Measurements from ENCODE around the gene ARF3. TPM values are rescaled to one million over a fixed set of nuclear protein-coding genes. Genes with fewer than 3 reads are reported as not detected.

ARF3 gene
- total RNA-seq, 1 donor from 2014 or later: 62.8 TPM

DNA sequence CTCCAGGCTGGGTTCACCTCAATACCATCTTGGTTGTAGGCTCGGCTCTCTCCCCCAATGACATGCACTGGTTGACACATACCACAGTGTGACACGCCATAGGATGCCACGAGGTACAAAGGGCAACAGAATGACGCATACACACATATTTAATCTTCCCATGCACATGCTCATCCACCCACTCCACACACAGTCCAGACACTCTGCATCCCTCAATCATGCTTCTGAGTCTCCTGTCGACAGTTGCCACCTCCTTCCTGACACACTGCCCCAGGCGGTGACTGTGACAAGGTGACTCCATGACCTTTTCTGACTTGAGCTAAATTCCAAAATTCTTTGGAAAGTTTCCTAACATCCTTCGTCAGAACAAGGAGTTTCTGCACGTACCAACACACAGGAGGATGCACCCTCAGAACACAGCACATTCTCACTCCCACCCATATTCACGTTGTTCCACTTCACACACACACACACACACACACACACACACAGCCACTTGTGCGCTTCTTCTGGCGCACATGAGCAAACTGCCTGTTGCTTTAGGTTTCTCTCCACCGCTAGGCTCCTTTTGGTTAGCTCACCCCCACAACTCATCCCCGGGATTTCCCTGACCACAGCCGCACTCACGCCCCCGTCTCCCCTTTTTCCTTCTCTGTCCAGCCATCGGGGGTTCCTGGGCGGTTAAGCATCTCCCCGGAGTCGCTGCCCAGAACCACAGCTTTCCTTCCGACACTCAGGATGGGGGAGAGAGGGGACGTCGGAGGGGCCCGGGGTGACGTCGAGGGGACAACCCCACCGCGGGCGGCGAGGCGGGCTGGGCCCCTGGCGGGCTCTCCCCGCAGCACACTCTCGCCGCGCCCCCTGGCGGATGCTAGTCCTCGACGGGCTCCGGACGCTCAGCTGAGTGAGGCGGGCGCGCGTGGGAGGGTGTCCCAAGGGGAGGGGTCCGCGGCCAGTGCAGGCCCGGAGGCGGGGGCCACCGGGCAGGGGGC lies 20.3 kb upstream of the ARF3 start:
- no peak for DNase-seq (ENCODE audit: low read depth)
- TF ChIP-seq, protein P1, sequence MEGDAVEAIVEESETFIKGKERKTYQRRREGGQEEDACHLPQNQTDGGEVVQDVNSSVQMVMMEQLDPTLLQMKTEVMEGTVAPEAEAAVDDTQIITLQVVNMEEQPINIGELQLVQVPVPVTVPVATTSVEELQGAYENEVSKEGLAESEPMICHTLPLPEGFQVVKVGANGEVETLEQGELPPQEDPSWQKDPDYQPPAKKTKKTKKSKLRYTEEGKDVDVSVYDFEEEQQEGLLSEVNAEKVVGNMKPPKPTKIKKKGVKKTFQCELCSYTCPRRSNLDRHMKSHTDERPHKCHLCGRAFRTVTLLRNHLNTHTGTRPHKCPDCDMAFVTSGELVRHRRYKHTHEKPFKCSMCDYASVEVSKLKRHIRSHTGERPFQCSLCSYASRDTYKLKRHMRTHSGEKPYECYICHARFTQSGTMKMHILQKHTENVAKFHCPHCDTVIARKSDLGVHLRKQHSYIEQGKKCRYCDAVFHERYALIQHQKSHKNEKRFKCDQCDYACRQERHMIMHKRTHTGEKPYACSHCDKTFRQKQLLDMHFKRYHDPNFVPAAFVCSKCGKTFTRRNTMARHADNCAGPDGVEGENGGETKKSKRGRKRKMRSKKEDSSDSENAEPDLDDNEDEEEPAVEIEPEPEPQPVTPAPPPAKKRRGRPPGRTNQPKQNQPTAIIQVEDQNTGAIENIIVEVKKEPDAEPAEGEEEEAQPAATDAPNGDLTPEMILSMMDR (conservative IDR thresholded peaks at IDR 0.05; ENCODE audit: low read depth, low read length): peak; percentile 68

DNA sequence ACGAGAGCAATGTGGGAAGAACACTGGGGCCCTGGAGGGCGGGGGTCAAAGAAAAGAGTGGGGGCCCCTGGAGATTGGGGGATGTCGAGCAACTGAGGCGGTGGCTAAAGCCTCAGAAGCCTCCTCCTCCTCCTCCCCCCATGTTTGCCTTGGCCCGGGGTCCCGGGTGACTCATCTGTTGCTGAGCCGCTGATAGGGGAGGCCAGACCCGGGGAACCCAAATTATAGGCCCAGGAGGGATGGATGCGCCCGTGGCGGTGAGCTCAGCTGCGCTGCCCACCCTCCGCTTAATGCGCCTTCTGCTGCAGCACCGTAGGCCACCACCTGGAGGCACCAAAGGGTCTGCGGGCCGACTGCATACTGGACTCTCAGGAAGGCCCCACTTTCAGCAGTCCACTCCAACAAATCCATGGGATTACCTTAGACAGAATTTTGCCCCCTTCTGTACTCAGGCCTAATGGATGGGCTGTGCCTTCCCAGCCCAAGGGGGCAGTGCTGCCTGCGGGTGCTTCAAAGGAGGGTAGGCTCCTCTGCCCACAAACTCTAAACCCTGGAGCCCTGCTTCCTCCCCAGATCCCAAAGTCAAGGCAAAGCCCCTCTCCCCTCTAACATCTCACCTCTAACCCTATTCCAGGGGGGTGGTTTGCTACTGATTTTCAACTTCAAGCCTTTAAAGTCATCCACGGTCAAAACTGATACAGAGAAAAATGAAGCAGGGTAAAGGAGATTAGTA lies 16.8 kb upstream of the ARF3 start:
- TF ChIP-seq, protein P1 (conservative IDR thresholded peaks at IDR 0.05; ENCODE audit: low read depth, low read length): peak; percentile 51
- H3K4me3 ChIP-seq (ENCODE audit: low read depth, low read length): no peak overlapping the region
- DNase-seq (ENCODE audit: low read depth): no peak

More for the DNA sequence above, 20.3 kb upstream of the ARF3 start:
- H3K4me3 ChIP-seq (ENCODE audit: low read depth, low read length): no peak overlapping the region

DNA sequence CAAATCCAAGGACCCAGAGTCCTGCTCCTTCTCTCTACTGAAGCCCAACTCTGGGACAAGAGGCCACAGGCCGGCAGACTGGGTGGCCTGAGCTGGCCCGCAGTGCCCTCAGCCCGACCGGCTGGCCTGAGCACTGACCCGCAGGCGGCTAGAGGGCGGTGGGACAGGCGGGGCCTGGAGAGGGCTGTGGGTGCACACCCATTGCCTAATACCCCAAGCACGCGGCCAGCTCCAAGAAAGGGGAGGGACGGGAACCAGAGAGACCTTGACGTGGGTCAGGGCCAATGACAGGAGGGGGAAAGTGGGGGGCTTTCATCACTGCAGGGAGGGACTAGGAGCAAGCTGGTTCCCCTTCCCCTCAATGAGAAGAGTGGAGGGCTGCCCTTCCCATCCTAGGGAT lies 16.2 kb upstream of the ARF3 start:
- DNase-seq (ENCODE audit: low read depth): no peak
- no peak overlapping the region for H3K4me3 ChIP-seq (ENCODE audit: low read depth, low read length)
- TF ChIP-seq, protein P1 (conservative IDR thresholded peaks at IDR 0.05; ENCODE audit: low read depth, low read length): no peak

DNA sequence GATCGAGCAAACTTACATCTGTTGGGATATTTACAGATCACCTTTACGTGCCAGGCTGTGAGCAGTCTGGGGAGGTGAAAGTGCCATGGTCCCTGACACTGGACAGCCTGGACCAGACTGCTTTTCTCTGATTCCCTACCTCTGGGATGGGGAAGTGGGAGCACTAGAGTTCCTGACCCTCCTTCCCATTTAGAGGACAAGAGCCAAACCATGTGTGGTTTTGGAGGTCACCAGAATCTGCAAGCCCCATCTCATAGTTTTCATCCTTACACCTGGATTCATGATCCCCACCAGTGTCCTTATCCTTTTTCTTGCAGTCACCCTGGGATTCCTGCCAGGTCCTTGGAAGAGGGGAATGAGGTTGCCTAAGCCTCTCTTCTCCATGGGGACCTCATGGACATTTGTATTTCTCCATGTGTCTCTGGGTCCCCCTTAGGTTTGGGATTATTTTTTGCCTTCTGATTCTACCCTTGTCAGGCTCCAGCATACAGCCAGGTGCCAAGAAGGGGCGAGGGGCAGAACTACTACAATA lies 15.7 kb upstream of the ARF3 start:
- TF ChIP-seq, protein P1 (conservative IDR thresholded peaks at IDR 0.05; ENCODE audit: low read depth, low read length): no peak

DNA sequence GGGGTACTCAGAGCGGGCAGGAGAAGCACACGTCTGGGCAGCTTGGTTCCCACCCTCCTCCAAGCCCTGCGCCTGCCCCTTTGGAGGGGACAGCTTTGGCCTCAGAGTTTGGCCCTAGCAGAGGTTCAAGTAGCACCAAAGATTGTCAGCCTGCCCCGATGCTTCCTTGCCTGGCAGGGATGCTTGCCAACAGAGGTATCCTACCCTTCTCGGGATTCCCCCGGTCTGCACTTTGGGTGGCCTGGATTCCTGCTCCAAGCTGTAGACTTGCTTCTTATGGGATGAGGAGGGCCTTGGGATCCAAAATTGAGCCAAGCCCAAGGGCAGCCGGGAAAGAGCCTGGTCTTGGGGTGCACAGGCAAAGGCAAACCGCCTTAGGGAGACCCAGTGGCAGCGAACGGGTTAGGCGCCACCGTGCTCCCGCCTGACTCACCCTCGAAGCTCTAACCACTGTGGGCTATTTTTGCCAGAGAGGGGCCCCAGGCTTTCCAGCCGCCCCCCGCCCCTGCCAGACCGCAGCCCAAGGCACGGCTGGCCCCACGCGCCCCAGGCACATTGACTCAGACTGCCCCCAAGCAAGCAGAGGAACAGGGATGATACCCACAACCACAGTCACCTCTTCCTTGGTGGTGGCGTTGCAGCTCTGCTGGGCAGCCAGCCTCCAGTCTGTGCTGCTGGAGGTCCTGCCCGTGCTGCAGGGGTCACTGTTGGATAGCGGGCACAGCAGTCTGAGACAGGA lies 15.1 kb upstream of the ARF3 start:
- no peak overlapping the region for H3K4me3 ChIP-seq (ENCODE audit: low read depth, low read length)
- no peak for DNase-seq (ENCODE audit: low read depth)
- TF ChIP-seq, protein P1 (conservative IDR thresholded peaks at IDR 0.05; ENCODE audit: low read depth, low read length): no peak

More for the DNA sequence above, 15.7 kb upstream of the ARF3 start:
- no peak overlapping the region for H3K4me3 ChIP-seq (ENCODE audit: low read depth, low read length)
- DNase-seq (ENCODE audit: low read depth): no peak

DNA sequence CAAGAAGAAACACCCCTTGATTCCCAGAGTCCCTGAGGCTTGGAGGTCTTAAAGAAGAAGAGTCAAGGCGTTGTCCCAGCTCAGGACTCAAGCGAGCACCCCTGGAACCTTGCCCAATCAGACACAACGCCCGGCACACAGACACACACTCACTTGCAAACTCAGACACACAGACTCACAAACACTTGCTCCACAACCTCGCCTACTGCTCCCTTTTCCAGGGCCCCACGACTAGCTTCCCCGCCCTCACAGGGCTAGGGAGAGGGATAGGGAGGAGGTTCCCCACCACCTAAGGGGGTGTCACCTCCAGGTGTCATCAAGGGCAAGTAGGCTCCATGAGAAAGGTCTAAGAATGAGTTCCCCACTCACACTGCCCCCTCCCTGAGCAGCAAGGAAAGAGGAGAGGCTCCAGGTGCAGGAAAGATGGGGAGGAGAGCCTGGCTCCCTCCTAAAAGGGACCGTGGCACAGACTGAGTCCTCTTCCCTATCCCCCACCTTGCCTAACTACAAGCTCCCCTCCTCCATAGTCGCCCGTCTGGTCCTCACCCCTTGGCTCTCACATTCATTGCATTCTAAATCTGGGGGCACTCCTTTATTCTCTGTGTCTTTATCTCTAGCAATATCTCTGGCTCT lies 13.5 kb upstream of the ARF3 start:
- TF ChIP-seq, protein P1 (conservative IDR thresholded peaks at IDR 0.05; ENCODE audit: low read depth, low read length): no peak
- no peak overlapping the region for H3K4me3 ChIP-seq (ENCODE audit: low read depth, low read length)
- no peak for DNase-seq (ENCODE audit: low read depth)

All from epithelial cell of proximal tubule (primary cell).